Neural progenitor cell (in vitro differentiated cells): ENCODE results near the gene TRABD2A.

Source experiments
- EZH2 ChIP-seq: fragments of 200-600 bp; sonication (generic); IDR thresholded peaks from 2 replicates; pipeline ENCODE4 v1.6.1; 2017; ENCODE audit warnings: antibody characterized with exemption, mild to moderate bottlenecking, moderate library complexity
- TF ChIP-seq, protein P1 (sequence below): fragments of 200-600 bp; sonication (generic); IDR thresholded peaks from 2 replicates; pipeline ENCODE4 v1.5.1; 2017; ENCODE audit warnings: antibody characterized with exemption, mild to moderate bottlenecking

DNA sequence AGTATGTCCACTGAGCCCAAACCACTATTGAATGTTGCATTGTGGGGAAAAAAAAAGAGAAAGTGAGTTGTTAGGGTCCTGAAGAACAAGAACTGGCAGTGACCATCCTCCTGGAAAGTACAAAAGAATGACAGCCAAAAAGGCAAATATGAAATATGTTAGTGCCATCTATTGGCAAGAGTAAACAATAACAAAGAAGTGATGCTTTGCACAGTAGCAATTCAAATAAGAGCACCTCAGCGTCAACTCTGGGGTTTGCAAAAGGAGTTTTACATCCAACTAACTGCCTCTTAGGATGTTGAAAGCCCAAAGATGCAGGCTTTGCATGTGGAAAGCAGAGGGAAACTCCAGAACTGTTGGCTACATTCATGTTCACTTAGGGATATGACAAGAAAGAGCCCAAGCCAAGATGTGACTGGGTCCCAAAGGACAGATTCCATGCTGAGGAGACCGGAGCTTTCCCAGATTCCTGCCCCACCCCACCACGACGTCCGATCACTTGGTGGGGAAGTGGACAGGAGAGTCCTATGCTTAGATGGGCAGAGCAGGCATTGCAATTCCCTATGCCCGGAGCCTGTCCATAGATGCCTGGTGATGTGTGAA lies 15.6 kb downstream of the TRABD2A start:
- TF ChIP-seq EZH2: no peak
- TF ChIP-seq, protein P1, sequence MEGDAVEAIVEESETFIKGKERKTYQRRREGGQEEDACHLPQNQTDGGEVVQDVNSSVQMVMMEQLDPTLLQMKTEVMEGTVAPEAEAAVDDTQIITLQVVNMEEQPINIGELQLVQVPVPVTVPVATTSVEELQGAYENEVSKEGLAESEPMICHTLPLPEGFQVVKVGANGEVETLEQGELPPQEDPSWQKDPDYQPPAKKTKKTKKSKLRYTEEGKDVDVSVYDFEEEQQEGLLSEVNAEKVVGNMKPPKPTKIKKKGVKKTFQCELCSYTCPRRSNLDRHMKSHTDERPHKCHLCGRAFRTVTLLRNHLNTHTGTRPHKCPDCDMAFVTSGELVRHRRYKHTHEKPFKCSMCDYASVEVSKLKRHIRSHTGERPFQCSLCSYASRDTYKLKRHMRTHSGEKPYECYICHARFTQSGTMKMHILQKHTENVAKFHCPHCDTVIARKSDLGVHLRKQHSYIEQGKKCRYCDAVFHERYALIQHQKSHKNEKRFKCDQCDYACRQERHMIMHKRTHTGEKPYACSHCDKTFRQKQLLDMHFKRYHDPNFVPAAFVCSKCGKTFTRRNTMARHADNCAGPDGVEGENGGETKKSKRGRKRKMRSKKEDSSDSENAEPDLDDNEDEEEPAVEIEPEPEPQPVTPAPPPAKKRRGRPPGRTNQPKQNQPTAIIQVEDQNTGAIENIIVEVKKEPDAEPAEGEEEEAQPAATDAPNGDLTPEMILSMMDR: peak; percentile 17
